ENCODE measurements around the gene SRRM3.

Gene SRRM3

DNA sequence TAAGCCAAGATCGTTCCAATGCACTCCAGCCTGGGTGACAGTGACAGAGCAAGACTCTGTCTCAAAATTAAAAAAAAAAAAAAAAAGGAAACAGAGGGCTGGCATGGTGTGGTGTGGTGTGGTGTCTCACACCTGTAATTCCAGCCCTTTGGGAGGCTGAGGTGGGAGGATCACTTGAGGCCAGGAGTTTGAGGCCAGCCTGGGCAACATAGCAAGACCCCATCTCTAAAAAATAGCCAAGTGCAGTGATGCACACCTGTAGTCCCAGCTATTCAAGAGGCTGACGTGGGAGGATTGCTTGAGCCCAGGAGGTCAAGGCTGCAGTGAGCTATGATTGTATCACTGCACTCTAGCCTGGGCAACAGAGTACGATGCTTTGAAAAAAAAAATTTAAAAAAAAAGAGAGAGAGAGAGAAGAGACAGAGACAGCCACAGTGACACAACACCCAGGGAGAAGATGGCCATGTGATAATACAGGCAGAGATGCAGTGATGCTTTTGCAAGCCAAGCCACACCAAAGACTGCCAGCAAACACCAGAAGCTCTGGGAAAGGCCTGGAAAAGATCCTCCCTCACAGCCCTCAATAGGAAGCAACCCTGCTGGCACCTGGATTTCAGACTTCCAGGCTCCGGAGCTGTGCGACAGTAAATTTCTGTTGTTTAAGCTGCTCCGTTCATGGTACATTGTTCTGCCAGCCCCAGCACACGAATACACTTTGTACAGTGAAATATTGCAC, 19.3 kb upstream of the SRRM3 start:
- TF ChIP-seq, protein P1, sequence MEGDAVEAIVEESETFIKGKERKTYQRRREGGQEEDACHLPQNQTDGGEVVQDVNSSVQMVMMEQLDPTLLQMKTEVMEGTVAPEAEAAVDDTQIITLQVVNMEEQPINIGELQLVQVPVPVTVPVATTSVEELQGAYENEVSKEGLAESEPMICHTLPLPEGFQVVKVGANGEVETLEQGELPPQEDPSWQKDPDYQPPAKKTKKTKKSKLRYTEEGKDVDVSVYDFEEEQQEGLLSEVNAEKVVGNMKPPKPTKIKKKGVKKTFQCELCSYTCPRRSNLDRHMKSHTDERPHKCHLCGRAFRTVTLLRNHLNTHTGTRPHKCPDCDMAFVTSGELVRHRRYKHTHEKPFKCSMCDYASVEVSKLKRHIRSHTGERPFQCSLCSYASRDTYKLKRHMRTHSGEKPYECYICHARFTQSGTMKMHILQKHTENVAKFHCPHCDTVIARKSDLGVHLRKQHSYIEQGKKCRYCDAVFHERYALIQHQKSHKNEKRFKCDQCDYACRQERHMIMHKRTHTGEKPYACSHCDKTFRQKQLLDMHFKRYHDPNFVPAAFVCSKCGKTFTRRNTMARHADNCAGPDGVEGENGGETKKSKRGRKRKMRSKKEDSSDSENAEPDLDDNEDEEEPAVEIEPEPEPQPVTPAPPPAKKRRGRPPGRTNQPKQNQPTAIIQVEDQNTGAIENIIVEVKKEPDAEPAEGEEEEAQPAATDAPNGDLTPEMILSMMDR (IDR thresholded peaks at IDR 0.05; ENCODE audit: low read depth, low read length, missing control alignments): no peak
- no peak for DNase-seq (ENCODE audit: low read depth)
- H3K4me3 ChIP-seq (ENCODE audit: low read depth, low read length): no peak overlapping the region

GRCh38 chr7:76185187-76185896, 16.4 kb upstream of the SRRM3 start:
- DNase-seq (ENCODE audit: low read depth): no peak
- TF ChIP-seq, protein P1 (IDR thresholded peaks at IDR 0.05; ENCODE audit: low read depth, low read length, missing control alignments): no peak

GRCh38 chr7:76187272-76187671, 14.4 kb upstream of the SRRM3 start:
- TF ChIP-seq, protein P1 (IDR thresholded peaks at IDR 0.05; ENCODE audit: low read depth, low read length, missing control alignments): no peak

More at GRCh38 chr7:76185187-76185896, 16.4 kb upstream of the SRRM3 start:
- H3K4me3 ChIP-seq (ENCODE audit: low read depth, low read length): no peak overlapping the region

GRCh38 chr7:76189276-76189675, 12.4 kb upstream of the SRRM3 start:
- H3K4me3 ChIP-seq (ENCODE audit: low read depth, low read length): no peak overlapping the region
- TF ChIP-seq, protein P1 (IDR thresholded peaks at IDR 0.05; ENCODE audit: low read depth, low read length, missing control alignments): no peak
- no peak for DNase-seq (ENCODE audit: low read depth)

More at GRCh38 chr7:76187272-76187671, 14.4 kb upstream of the SRRM3 start:
- DNase-seq (ENCODE audit: low read depth): no peak
- no peak overlapping the region for H3K4me3 ChIP-seq (ENCODE audit: low read depth, low read length)

DNA sequence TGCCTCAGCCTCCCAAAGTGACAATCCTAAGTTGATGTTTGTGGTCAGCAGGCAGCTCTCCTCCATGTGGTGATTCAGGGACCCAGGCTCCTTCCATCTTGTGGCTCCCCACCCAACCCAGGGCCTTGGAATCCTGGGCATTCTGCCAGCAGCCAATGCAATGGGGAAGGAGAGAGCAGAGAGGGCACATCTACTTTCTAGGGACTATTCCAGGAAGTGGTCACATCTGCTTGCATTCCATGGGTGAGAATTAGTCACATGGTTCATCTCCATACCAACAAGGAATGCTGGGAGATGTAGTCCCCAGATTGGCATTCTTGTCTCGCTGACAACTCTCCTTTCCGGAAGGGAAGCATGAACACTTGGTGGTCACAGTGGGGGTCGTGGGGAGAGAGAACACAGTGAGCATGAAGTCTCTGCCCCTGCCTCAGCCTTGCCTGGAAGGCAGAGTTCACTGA, 9.9 kb upstream of the SRRM3 start:
- TF ChIP-seq, protein P1 (IDR thresholded peaks at IDR 0.05; ENCODE audit: low read depth, low read length, missing control alignments): no peak
- no peak for DNase-seq (ENCODE audit: low read depth)
- no peak overlapping the region for H3K4me3 ChIP-seq (ENCODE audit: low read depth, low read length)

DNA sequence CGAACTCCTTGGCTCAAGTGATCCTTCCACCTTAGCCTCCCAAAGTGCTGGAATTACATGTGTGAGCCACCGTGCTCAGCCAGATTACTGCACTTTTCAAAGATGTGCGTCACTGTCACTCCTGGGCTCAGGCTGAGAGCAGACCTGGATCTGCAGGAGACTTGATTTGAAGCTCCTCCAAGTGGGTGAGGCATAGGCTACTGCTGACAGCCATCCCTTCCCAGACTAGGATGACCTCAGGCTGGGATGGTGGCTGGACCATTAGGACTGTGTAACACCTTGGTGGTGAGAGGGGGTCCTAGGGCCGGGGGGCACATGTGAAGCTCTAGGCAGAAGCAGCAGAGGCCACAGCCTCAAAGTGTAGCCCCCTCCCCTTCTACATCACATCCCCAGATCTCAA, 8.2 kb upstream of the SRRM3 start:
- TF ChIP-seq, protein P1 (IDR thresholded peaks at IDR 0.05; ENCODE audit: low read depth, low read length, missing control alignments): no peak
- DNase-seq (ENCODE audit: low read depth): no peak
- no peak overlapping the region for H3K4me3 ChIP-seq (ENCODE audit: low read depth, low read length)
